DND-41 (cell line): ENCODE results near the gene SCGB1C1.
A peak's percentile ranks its signal among the peaks of the same experiment; 100 is the strongest.

ENCODE experiments used
- ATAC-seq: fragments of 200-7000 bp; cut with Tn5 transposase; 3 replicates; pipeline ENCODE4 v1.9.1; 2021; ENCODE audit warnings: low read depth; ENCODE audit not compliant: insufficient read depth
- DNase-seq: peaks from one replicate; pipeline ENCODE4 v3.0.0-alpha.2; 2020
- H2AFZ ChIP-seq: 2 replicates; pipeline ENCODE4 v1.6.0; 2012; ENCODE audit warnings: low read depth, low read length
- H3K27ac ChIP-seq: 2 replicates; pipeline ENCODE4 v1.5.1; 2012; ENCODE audit warnings: low read length, inconsistent platforms
- H3K27me3 ChIP-seq: fragments of 200-600 bp; sonication (generic); 2 replicates; pipeline ENCODE4 v1.6.0; 2012; ENCODE audit warnings: low read length, mild to moderate bottlenecking, inconsistent platforms; ENCODE audit not compliant: insufficient read depth, poor library complexity
- H3K36me3 ChIP-seq: 2 replicates; pipeline ENCODE4 v1.5.1; 2012; ENCODE audit warnings: low read length, inconsistent platforms; ENCODE audit not compliant: insufficient read depth
- H3K4me1 ChIP-seq: 2 replicates; pipeline ENCODE4 v1.5.1; 2012; ENCODE audit warnings: mild to moderate bottlenecking, low read length; ENCODE audit not compliant: insufficient read depth
- H3K4me2 ChIP-seq: 2 replicates; pipeline ENCODE4 v1.6.0; 2012; ENCODE audit warnings: mild to moderate bottlenecking, moderate library complexity, low read length, inconsistent platforms; ENCODE audit not compliant: insufficient read depth
- H3K4me3 ChIP-seq, 2 experiments: fragments of 200-600 bp in 1 of 2; shearing (Covaris generic) in 1 of 2; 2 replicates each; pipeline ENCODE4 v1.5.1; 2012 to 2016; ENCODE audit warnings: inconsistent platforms in 2 of 2, low read length in 2 of 2, mild to moderate bottlenecking in 2 of 2, low read depth in 1 of 2, moderate library complexity in 1 of 2
- H3K79me2 ChIP-seq: 2 replicates; pipeline ENCODE4 v1.6.0; 2012; ENCODE audit warnings: low read length, inconsistent platforms; ENCODE audit not compliant: insufficient read depth
- H3K9ac ChIP-seq: 2 replicates; pipeline ENCODE4 v1.6.0; 2012; ENCODE audit warnings: low read depth, mild to moderate bottlenecking, inconsistent platforms, low read length, moderate library complexity
- H3K9me3 ChIP-seq: 2 replicates; pipeline ENCODE4 v1.5.1; 2012; ENCODE audit warnings: low read length, moderate library complexity, mild to moderate bottlenecking, inconsistent platforms; ENCODE audit not compliant: insufficient read depth, severe bottlenecking
- H4K20me1 ChIP-seq: 2 replicates; pipeline ENCODE4 v1.6.0; 2012; ENCODE audit warnings: low read length; ENCODE audit not compliant: insufficient read depth
- EZH2 ChIP-seq: IDR thresholded peaks from 3 replicates; pipeline ENCODE4 v1.6.1; 2012; ENCODE audit warnings: borderline replicate concordance, low read depth, mild to moderate bottlenecking, moderate library complexity, low read length, inconsistent platforms; ENCODE audit not compliant: severe bottlenecking
- TF ChIP-seq, protein P1 (sequence below): IDR thresholded peaks from 2 replicates; pipeline ENCODE4 v1.5.1; 2012; ENCODE audit warnings: borderline replicate concordance, low read length, moderate library complexity, mild to moderate bottlenecking; ENCODE audit not compliant: poor library complexity, severe bottlenecking; ENCODE audit errors: extremely low read depth

The SCGB1C1 gene

DNA sequence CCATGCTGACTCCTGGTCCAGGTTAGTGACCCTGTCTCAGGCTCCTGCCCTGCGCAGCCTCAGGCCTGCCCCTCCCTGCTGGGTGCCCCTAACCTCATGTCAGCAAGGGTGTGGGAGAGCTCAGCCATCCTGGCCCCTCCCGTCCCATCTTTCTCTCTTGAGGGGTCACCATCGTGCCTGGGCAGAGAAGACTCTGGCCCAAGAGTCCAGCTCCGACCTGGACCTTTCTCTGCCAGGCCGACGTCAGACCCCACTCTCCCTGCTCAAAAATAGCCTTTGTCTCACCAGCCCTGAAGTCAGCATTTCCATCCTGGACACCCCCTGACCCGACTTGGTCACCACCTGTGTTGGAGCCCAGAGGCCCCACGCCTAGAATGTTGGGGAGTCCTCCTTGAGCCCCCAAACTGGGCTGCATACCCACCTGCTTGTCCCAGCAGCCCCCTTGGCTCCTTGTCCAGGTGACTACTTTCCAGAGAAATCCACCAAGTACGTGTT lies 4.9 kb downstream of the SCGB1C1 start:
- DNase-seq, result no peak
- TF ChIP-seq, protein P1, sequence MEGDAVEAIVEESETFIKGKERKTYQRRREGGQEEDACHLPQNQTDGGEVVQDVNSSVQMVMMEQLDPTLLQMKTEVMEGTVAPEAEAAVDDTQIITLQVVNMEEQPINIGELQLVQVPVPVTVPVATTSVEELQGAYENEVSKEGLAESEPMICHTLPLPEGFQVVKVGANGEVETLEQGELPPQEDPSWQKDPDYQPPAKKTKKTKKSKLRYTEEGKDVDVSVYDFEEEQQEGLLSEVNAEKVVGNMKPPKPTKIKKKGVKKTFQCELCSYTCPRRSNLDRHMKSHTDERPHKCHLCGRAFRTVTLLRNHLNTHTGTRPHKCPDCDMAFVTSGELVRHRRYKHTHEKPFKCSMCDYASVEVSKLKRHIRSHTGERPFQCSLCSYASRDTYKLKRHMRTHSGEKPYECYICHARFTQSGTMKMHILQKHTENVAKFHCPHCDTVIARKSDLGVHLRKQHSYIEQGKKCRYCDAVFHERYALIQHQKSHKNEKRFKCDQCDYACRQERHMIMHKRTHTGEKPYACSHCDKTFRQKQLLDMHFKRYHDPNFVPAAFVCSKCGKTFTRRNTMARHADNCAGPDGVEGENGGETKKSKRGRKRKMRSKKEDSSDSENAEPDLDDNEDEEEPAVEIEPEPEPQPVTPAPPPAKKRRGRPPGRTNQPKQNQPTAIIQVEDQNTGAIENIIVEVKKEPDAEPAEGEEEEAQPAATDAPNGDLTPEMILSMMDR, result no peak
- TF ChIP-seq EZH2, result no peak
- H3K36me3 ChIP-seq, result no peaks in the 10 kb centered on the region
- 0 out of 2 replicates have a peak, but pooled peaks cover 6% of the 10 kb centered on the region for H4K20me1 ChIP-seq
- no peaks in the 10 kb centered on the region for H3K79me2 ChIP-seq
- no peaks in the 10 kb centered on the region for H3K4me1 ChIP-seq
- ATAC-seq, result no peak
- no peak overlapping the region for H3K27ac ChIP-seq
- H3K4me3 ChIP-seq, result no peak overlapping the region
- no peak overlapping the region for H3K9ac ChIP-seq
- H2AFZ ChIP-seq, result no peak overlapping the region
- no peaks in the 10 kb centered on the region for H3K27me3 ChIP-seq
- no peaks in the 10 kb centered on the region for H3K9me3 ChIP-seq
- no peak overlapping the region for H3K4me2 ChIP-seq

DNA sequence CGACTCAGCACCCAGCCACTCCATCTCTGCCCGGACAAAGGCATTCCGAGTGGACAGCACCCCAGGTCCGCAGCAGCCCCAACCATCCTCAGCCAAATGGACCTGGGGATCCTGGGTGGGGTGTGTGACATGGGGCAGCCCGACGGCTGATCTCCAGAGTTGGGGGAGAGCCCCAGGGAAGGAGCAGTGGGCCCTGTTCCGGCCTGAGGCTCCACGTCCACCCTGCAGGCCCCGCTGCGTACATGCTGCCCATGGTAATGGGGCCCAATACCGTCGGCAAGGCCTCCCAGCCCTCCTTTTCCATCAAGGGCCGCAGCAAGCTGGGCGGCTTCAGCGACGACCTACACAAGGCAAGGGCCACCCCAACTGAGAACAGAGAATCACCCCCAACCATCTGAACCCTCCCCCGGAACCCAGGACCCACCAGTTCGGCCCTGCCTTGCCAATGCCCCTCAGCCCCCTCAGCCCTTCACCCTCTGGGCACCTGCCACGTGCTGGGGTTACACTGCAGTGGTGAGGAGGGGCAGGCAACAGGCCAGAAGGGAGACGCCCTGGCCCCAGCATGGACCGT lies 5.4 kb downstream of the SCGB1C1 start:
- H3K4me1 ChIP-seq, result no peaks in the 10 kb centered on the region
- peaks cover 7% of the 10 kb centered on the region; the same call in 1 of the 2 replicates for H4K20me1 ChIP-seq
- ATAC-seq (no peak), DNase-seq (peak; percentile 3)
- no peaks in the 10 kb centered on the region for H3K79me2 ChIP-seq
- H3K27me3 ChIP-seq, result no peaks in the 10 kb centered on the region
- no peaks in the 10 kb centered on the region for H3K36me3 ChIP-seq
- H3K9ac ChIP-seq, result no peak overlapping the region
- no peak overlapping the region for H3K4me3 ChIP-seq
- H3K4me2 ChIP-seq, result no peak overlapping the region
- H3K9me3 ChIP-seq, result no peaks in the 10 kb centered on the region
- no peak overlapping the region for H2AFZ ChIP-seq
- H3K27ac ChIP-seq, result no peak overlapping the region
- TF ChIP-seq EZH2, result no peak
- TF ChIP-seq, protein P1, result no peak

DNA sequence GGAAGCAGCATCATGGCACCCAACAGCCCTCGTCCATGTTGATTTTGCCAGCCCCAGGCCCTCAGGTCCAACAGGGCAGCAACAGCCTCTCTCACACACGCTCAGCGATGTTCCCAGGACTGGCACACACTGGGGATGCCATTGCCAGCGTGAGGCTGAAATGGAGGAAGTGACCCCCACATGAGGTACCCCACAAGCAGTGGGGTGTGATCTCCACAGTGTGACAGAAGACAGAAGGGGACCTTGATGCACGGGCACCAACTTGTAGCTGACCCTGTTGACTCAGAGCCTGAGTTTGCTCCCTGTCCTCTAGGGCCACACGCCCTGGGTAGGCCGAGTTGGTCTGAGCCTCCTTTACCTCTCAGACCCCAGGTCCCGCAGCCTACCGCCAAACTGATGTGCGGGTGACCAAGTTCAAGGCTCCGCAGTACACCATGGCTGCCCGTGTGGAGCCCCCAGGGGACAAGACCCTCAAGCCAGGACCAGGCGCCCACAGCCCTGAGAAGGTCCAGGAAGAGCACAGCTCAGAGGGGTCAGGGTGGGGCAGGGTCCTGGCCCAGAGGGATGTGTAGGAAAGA lies 6.2 kb downstream of the SCGB1C1 start:
- DNase-seq, result no peak
- H3K36me3 ChIP-seq, result peaks cover 4% of the 10 kb centered on the region
- H3K4me3 ChIP-seq, result no peak overlapping the region
- no peak; the same call in 2 of the 3 replicates for ATAC-seq
- no peak for TF ChIP-seq EZH2
- TF ChIP-seq, protein P1, result no peak
- H3K4me2 ChIP-seq, result no peak overlapping the region
- no peaks in the 10 kb centered on the region for H3K79me2 ChIP-seq
- no peaks in the 10 kb centered on the region for H3K4me1 ChIP-seq
- no peaks in the 10 kb centered on the region for H3K9me3 ChIP-seq
- H4K20me1 ChIP-seq, result peaks cover 14% of the 10 kb centered on the region; the same call in 1 of the 2 replicates
- H3K27me3 ChIP-seq, result no peaks in the 10 kb centered on the region
- H3K27ac ChIP-seq, result no peak overlapping the region
- no peak overlapping the region for H2AFZ ChIP-seq
- H3K9ac ChIP-seq, result no peak overlapping the region
